Measurements from ENCODE around the gene VPS8.
A peak's percentile ranks its signal among the peaks of the same experiment; 100 is the strongest.

The VPS8 gene

GRCh38 chr3:184784731-184785500, 27.1 kb upstream of the VPS8 start:
- DNase-seq, result peak; percentile 38

GRCh38 chr3:184785890-184786279, 26.1 kb upstream of the VPS8 start:
- peak; percentile 79 for DNase-seq

- peak; percentile 98 for DNase-seq
These were observed 25.6 kb upstream of the VPS8 start for GRCh38 chr3:184786280-184786941.

- peak; percentile 59 for DNase-seq
These were observed 23.2 kb upstream of the VPS8 start for GRCh38 chr3:184788751-184789150.

GRCh38 chr3:184789314-184789998, 22.5 kb upstream of the VPS8 start:
- no peak for DNase-seq

- no peak for DNase-seq
These were observed 20.8 kb upstream of the VPS8 start for GRCh38 chr3:184791171-184791570.

GRCh38 chr3:184795522-184796190, 16.3 kb upstream of the VPS8 start:
- DNase-seq, result no peak

- no peak for DNase-seq
These were observed 15.4 kb upstream of the VPS8 start for GRCh38 chr3:184796551-184796950.

GRCh38 chr3:184796954-184797353, 15.0 kb upstream of the VPS8 start:
- DNase-seq, result no peak

GRCh38 chr3:184798120-184798519, 13.8 kb upstream of the VPS8 start:
- DNase-seq, result no peak

- DNase-seq, result peak; percentile 51
These were observed 11.5 kb upstream of the VPS8 start for GRCh38 chr3:184800349-184800930.

- no peak for DNase-seq
These were observed 10.7 kb upstream of the VPS8 start for GRCh38 chr3:184801241-184801785.

GRCh38 chr3:184802150-184802549, 9.8 kb upstream of the VPS8 start:
- DNase-seq, result no peak

- DNase-seq, result no peak
These were observed 7.2 kb upstream of the VPS8 start for GRCh38 chr3:184804801-184805200.

GRCh38 chr3:184805351-184806038, 6.5 kb upstream of the VPS8 start:
- DNase-seq, result no peak

GRCh38 chr3:184806567-184807271, 5.2 kb upstream of the VPS8 start:
- DNase-seq, result no peak

GRCh38 chr3:184807549-184807948, 4.4 kb upstream of the VPS8 start:
- DNase-seq, result no peak

- no peak for DNase-seq
These were observed 3.9 kb upstream of the VPS8 start for GRCh38 chr3:184808021-184808420.

- no peak for DNase-seq
These were observed 1.8 kb upstream of the VPS8 start for GRCh38 chr3:184810146-184810545.

GRCh38 chr3:184811034-184811433, 932 bp upstream of the VPS8 start:
- DNase-seq, result no peak

GRCh38 chr3:184811663-184811998, 335 bp upstream of the VPS8 start:
- no peak for DNase-seq

Data from fibroblast of skin of scalp (primary cell).